Measurements from ENCODE around the gene CYB561D1.

Gene CYB561D1

GRCh38 chr1:109481646-109482045 is 12.2 kb upstream of the CYB561D1 start:
- no peak for DNase-seq (ENCODE audit: low spot score)

- DNase-seq (ENCODE audit: low spot score), result peak; percentile 68
Measured at GRCh38 chr1:109482242-109482641, 11.7 kb upstream of the CYB561D1 start.

GRCh38 chr1:109482791-109483671 is 10.9 kb upstream of the CYB561D1 start:
- peak; percentile 64 for DNase-seq (ENCODE audit: low spot score)

GRCh38 chr1:109483672-109484518 is 10.0 kb upstream of the CYB561D1 start, which contains the start of gene ATXN7L2:
TSS of gene ATXN7L2 (plus strand) at chr1:109483905. CDS start at chr1:109483954, 49 bp downstream.
- peak; percentile 92 for DNase-seq (ENCODE audit: low spot score)

GRCh38 chr1:109484519-109484975 is 9.3 kb upstream of the CYB561D1 start:
- DNase-seq (ENCODE audit: low spot score), result no peak

- no peak for DNase-seq (ENCODE audit: low spot score)
Measured at GRCh38 chr1:109485001-109485400, 8.9 kb upstream of the CYB561D1 start.

GRCh38 chr1:109487261-109487660 is 6.6 kb upstream of the CYB561D1 start:
- no peak for DNase-seq (ENCODE audit: low spot score)

- no peak for DNase-seq (ENCODE audit: low spot score)
Measured at GRCh38 chr1:109488201-109488600, 5.7 kb upstream of the CYB561D1 start.

- no peak for DNase-seq (ENCODE audit: low spot score)
Measured at GRCh38 chr1:109488696-109489095, 5.2 kb upstream of the CYB561D1 start.

GRCh38 chr1:109490029-109490933 is 3.6 kb upstream of the CYB561D1 start:
- DNase-seq (ENCODE audit: low spot score), result peak; percentile 89

- no peak for DNase-seq (ENCODE audit: low spot score)
Measured at GRCh38 chr1:109490934-109491302, 3.0 kb upstream of the CYB561D1 start.

GRCh38 chr1:109491372-109491771 is 2.5 kb upstream of the CYB561D1 start:
- DNase-seq (ENCODE audit: low spot score), result peak; percentile 54

GRCh38 chr1:109492779-109493178 is 1.1 kb upstream of the CYB561D1 start:
- no peak for DNase-seq (ENCODE audit: low spot score)

- DNase-seq (ENCODE audit: low spot score), result no peak
Measured at GRCh38 chr1:109493227-109493626, 667 bp upstream of the CYB561D1 start.

- DNase-seq (ENCODE audit: low spot score), result no peak
Measured at GRCh38 chr1:109495738-109496137, 1.8 kb downstream of the CYB561D1 start.

GRCh38 chr1:109497449-109498160 is 3.7 kb downstream of the CYB561D1 start:
- DNase-seq (ENCODE audit: low spot score), result no peak

- peak; percentile 69 for DNase-seq (ENCODE audit: low spot score)
Measured at GRCh38 chr1:109498161-109498801, 4.4 kb downstream of the CYB561D1 start.

GRCh38 chr1:109499081-109499480 is 5.2 kb downstream of the CYB561D1 start:
- DNase-seq (ENCODE audit: low spot score), result no peak

GRCh38 chr1:109499661-109500536 is 6.0 kb downstream of the CYB561D1 start:
- peak; percentile 60 for DNase-seq (ENCODE audit: low spot score)
